Cardiac fibroblast (primary cell): Measurements from ENCODE around the gene ELAC1.
"Not testable (repeated sequence)": the region's sequence is repeated elsewhere in the genome, so short reads cannot be mapped to it uniquely, and the experiment has no call there.

Experiments used
- DNase-seq, 2 donors: peaks; one replicate each; pipeline versions ENCODE4 v3.0.0 to v3.0.0-alpha.2; 2010; ENCODE audit warnings: low read depth in 2 of 2
- H3K4me3 ChIP-seq, 2 donors: replicated peaks in 1 of 2; 1 replicate in 1 of 2; 2 replicates in 1 of 2; pipeline ENCODE4 v1.5.1; 2011; ENCODE audit warnings: low read depth in 2 of 2, low read length in 2 of 2, mild to moderate bottlenecking in 2 of 2, moderate library complexity in 1 of 2
- TF ChIP-seq, protein P1 (sequence below): IDR thresholded peaks from one replicate; pipeline ENCODE4 v1.5.1; 2011; ENCODE audit warnings: low read depth, mild to moderate bottlenecking, low read length, inconsistent platforms

ELAC1 gene

DNA sequence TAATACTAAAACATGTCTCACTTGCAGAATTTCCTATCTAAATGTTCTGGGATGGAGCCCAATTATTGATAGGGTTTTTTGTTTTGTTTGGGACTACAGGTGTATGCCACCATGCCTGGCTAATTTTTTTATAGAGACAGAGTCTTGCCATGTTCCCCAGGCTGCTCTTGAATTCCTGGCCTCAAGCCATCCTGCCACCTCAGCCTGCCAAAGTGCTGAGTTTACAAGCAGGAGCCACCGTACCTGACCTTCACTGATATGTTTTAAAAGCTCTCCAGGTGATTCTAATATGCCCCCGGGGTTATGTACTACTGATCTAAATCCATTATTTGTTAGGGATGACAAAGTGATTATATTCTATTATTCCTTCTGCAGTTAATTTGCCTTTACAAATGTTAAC, 2.2 kb downstream of the ELAC1 start:
- TF ChIP-seq, protein P1, sequence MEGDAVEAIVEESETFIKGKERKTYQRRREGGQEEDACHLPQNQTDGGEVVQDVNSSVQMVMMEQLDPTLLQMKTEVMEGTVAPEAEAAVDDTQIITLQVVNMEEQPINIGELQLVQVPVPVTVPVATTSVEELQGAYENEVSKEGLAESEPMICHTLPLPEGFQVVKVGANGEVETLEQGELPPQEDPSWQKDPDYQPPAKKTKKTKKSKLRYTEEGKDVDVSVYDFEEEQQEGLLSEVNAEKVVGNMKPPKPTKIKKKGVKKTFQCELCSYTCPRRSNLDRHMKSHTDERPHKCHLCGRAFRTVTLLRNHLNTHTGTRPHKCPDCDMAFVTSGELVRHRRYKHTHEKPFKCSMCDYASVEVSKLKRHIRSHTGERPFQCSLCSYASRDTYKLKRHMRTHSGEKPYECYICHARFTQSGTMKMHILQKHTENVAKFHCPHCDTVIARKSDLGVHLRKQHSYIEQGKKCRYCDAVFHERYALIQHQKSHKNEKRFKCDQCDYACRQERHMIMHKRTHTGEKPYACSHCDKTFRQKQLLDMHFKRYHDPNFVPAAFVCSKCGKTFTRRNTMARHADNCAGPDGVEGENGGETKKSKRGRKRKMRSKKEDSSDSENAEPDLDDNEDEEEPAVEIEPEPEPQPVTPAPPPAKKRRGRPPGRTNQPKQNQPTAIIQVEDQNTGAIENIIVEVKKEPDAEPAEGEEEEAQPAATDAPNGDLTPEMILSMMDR: no peak
- DNase-seq: no peak
- H3K4me3 ChIP-seq: no peak overlapping the region

DNA sequence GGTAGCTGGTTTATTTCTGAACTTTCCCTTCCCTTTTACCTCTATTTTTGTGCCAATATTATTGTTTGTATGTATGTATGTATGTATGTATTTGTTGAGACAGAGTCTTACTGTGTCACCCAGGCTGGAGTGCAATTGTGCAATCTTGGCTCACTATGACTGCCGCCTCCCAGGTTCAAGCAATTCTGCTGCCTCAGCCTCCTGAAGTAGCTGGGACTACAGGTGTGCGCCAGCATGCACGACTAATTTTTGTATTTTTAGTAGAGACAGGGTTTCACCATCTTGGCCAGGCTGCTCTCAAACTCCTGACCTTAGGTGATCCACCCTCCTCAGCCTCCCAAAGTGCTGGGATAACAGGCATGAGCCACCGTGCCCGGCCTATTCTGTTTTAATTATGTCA, 4.6 kb downstream of the ELAC1 start:
- not testable (repeated sequence) for DNase-seq, H3K4me3 ChIP-seq

DNA sequence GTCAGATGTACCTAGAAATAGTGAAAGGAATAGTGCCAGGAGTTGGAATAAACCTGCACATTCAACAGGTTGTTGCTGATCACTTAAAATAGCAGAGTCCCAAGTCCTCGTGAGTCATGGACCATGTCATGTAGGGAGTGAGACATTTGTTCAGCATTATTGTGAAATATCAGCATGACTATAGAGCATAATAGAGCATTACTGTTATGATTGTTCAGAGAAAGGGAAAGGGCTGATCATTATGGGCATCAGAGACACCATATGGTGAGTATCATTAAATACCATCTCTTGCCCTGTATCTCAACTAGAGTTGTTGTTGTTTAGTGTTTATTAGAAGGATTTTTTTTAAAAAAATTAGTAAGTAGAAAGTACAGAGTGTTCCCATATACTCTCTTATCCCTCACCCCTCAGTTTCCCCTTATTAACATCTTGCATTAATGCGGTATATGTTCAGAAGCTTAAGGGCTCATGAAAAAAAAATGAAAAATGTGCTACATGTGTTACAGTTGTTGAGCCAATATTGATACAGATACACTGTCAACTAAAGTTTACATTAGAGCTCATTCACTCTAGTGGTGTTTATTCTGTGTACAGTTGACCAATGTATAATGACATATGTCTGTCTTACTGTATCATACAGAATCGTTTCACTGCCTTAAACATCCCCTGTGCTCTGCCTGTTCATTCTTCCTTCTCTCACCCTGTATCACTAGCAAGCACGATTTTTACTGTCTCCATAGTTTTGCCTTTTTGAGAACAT, 5.7 kb downstream of the ELAC1 start:
- no peak overlapping the region for H3K4me3 ChIP-seq
- TF ChIP-seq, protein P1: no peak
- peak; percentile 32 to 88 for DNase-seq

DNA sequence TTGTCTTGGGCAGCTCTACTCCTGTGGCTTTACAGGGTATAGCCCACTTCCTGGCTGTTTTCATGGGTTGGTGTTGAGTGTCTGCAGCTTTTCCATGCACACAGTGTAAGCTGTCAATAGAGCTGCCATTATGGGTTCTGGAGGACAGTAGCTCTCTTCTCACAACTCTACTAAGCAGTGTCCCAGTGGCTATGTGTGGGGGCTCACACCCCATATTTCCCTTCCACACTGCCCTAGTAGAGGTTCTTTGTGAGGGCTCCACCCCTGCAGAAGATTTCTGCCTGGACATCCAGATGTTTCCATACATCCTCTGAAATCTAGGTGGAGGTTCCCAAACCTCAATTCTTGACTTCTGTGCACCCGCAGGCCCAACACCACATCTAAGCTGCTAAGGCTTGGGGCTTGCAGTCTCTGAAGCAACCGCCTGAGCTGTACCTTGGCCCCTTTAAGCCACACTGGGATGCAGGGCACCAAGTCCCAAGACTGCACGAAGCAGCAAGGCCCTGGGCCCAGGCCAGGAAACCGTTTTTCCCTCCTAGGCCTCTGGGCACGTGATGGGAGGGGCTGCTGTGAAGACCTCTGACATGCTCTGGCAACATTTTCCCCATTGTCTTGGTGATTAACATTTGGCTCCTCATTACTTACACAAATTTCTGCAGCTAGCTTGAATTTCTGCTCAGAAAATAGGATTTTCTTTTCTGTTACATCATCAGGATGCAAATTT, 9.4 kb downstream of the ELAC1 start:
- TF ChIP-seq, protein P1: no peak
- no peak overlapping the region for H3K4me3 ChIP-seq
- DNase-seq: no peak

DNA sequence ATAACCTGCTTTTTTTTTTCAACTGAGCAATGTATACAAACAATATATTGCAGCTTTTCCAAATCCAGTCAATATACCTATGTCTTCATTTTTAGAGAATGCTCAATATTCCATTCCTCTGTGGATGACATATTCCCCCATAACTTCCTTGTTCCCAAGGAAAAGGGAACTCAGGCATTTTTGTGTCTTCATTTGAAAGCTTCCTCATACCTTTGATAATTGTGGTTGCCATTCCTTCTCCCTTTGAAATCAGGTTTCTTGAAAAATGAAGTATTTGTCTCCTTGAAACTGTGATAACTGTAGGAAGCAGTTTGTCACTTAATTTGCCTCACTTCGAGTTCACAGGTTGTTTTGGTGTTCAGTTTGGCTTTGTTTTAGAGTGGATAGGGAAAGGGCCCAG, 13.5 kb downstream of the ELAC1 start:
- TF ChIP-seq, protein P1: no peak
- no peak for DNase-seq
- H3K4me3 ChIP-seq: no peak overlapping the region

DNA sequence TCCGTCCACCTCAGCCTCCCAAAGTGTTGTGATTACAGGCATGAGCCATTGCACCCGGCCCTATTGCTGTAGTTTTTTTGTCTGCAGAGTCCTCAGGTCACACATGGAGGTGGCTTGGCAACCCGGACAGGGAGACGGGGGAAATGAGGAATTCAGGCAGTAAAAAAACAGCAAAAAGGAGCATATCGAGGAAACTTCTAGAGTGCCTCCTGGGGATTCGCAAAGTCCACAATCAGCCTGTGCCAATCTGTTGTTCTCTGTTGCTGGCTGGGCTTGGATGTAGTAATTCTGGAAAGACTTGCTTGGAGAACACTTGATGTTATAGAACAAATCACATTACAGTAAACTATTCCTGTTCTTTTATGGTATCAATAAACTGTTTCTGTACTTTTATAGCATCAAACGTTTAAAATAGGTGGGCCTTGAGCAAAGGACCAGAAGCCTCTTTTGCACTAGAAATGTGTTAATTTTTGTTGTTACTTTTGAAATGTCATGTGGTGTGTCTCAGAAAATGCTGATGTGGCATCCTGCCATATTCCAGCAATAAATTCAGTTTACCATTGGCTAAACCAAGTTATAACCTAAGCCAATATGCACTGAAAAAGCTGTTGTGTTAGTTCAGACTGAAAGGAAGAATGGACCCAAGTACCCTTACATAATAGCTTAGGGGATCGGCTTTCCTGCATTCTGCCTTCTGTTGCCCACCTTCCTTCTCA, 14.4 kb downstream of the ELAC1 start:
- no peak overlapping the region for H3K4me3 ChIP-seq
- TF ChIP-seq, protein P1: no peak
- no peak for DNase-seq

DNA sequence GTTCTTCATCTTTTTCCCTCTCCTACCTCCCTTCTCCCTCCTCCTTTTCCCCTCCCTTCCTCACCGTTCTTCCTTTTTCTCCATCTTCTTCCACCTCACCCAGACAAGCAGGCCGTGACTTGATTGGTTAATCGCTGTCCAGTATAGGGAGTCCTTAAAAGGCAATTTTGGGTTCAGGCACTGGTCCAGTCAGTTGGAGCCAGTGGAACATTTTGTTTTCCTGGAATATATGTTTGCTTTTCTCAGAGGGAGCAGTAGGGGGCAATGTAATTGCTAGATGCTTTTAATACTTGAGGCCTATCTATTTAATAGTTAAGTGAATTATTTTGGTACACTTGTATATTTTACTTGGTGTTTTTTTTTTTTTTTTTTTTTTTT, 15.0 kb downstream of the ELAC1 start:
- TF ChIP-seq, protein P1: no peak
- DNase-seq: peak; percentile 21 to 27
- H3K4me3 ChIP-seq: no peak overlapping the region
